Right ventricle myocardium superior (tissue), 1 donor: ENCODE data around the gene DRP2. TPM values are rescaled to one million over a fixed set of nuclear protein-coding genes. Genes with fewer than 3 reads are reported as not detected.
"Not testable (repeated sequence)": the region's sequence is repeated elsewhere in the genome, so short reads cannot be mapped to it uniquely, and the experiment has no call there.

ENCODE experiments used
- ATAC-seq: fragments of 200-7000 bp; cut with Tn5 transposase; one replicate; pipeline ENCODE4 v1.9.1; 2020; ENCODE audit warnings: mild to moderate bottlenecking; ENCODE audit not compliant: poor library complexity
- DNase-seq: peaks from one replicate; pipeline ENCODE4 v3.0.0-alpha.2; 2020
- intact Hi-C: fragments of 100-400 bp; cut with DNase I; formaldehyde crosslinking; loops from one replicate; pipeline ENCODE4 v1.11.2; 2022
- total RNA-seq: library from RNA; stranded (reverse); fragmentation: NEBNext Ultra II Directional; extraction: Animal tissue kit (Norgen Biotek cat#: 25700); gene quantifications from one replicate; pipeline ENCODE4 v1.2.1, GENCODE V29; 2021
- donor health status: DM: no; HTN: yes; CAD: no; lungs with severe emphysema.

Gene DRP2
- total RNA-seq, 1 donor from 2014 or later: 0.05 TPM

DNA sequence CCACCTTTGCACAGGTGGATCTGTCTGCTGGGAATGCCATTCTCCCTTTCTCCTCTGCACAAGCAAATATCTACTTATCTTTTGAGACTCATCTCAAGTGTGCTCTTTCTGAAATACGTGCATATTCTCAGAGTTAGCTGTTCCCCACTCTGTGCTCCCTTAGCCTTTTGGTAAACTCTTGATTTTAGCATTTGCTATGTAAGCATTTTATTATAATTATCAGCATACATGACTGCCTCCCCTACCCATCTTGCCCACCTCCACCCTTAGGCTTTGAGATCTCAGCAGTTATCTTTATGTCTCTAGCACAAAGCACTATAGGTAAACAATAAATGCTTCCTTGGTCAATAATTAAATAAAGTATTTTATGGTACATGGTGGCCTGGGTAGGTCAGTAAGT lies 11.5 kb downstream of the DRP2 start:
- DNase-seq (no peak), ATAC-seq (no peak)
- intact Hi-C loops: no loop called here

GRCh38 chrX:101232316-101232715 lies 12.7 kb downstream of the DRP2 start:
- DNase-seq (no peak), ATAC-seq (no peak)
- intact Hi-C loops: no loop called here

- no peak for ATAC-seq
- intact Hi-C loops: no loop called here
- no peak for DNase-seq
Measured at GRCh38 chrX:101237041-101237440, 17.5 kb downstream of the DRP2 start.

DNA sequence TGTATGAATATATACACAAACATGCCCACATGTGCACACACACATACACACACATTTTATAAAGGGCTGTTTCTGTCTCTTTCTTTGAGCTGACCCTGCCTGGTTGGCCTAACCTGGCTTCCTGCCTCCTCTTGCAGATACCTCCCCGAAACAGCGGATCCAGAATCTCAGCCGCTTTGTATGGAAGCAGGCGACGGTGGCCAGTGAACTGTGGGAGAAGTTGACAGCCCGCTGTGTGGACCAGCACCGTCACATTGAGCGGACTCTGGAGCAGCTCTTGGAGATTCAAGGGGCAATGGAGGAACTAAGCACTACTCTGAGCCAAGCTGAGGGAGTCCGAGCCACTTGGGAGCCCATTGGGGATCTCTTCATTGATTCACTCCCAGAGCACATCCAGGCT lies 21.9 kb downstream of the DRP2 start:
- no peak for ATAC-seq
- intact Hi-C loops: no loop called here
- no peak for DNase-seq

GRCh38 chrX:101252634-101253033 lies 33.0 kb downstream of the DRP2 start:
- intact Hi-C loops: no loop called here
- ATAC-seq (no peak), DNase-seq (no peak)

GRCh38 chrX:101257448-101258258 lies 38.1 kb downstream of the DRP2 start:
- intact Hi-C loops: no loop called here
- ATAC-seq: no peak

DNA sequence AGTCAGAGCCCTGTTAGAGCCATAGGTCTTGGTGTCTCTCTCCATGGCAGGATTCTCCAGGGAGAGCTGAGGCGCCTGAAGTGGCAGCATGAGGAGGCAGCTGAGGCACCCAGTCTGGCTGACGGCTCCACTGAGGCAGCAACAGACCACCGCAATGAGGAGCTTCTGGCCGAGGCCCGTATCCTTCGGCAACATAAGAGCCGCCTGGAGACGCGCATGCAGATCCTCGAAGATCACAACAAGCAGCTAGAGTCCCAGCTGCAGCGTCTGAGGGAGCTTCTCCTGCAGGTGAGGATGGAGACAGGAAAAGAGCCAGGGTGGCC lies 38.6 kb downstream of the DRP2 start:
- intact Hi-C loops: no loop called here
- no peak for ATAC-seq
- DNase-seq: no peak

More at GRCh38 chrX:101257448-101258258, 38.1 kb downstream of the DRP2 start:
- DNase-seq: no peak

DNA sequence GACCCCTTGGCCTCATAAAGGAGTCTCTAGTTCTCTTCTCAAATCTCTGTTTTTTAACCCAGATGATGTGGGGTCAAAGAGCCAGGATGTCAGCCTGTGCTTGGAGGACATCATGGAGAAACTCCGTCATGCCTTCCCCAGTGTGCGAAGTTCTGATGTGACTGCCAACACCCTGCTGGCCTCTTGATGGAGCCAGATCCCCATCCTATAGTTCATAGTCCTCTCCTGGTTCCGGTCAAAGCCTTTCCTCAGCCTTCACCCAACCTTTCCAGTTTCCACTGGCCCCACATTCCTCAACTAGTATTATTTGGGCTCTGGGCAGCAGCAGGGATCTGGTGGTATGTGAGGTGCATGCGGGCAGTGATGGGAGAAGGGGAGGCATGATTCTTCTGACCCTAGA lies 40.8 kb downstream of the DRP2 start:
- ATAC-seq (no peak), DNase-seq (no peak)
- intact Hi-C loops: no loop called here

DNA sequence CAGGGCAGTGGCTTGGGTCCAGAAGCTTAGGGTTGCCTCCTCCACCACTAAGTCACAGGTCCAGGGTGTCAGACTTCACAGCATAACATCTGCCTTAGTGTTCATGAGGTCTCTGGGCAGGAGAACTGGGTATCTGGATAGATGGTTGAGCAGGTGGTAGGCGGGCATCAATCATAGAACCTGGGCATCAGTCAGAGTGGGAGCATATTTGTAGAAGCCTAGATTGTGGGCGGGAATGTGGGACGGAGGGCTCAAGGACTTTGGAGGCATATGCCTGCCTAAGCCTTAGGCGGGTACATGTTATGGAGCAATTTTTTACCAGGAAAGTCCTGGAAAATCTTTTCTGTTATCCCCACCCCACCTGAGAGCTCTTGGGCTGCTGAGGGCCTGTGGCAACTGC lies 43.0 kb downstream of the DRP2 start:
- no peak for DNase-seq
- no peak for ATAC-seq
- intact Hi-C loops: no loop called here

DNA sequence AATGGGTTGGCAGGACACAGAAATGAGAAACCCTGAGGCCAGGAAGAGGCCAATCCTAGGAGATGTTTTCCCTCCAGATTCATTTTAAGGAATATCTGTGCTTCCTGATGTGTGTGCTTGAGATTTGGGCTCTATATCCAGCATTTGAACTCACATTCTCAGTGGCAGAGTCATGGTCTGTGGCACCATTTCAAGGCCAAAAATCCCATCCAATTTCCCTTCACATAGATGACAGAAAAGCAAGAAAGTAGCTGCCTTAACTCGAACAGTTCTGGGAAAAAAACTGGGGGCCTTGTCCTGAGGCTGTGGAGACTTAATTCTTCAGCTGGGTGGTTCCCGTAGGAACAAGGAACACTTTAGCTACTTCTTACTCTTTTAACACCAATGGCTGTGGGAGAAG lies 44.2 kb downstream of the DRP2 start:
- intact Hi-C loops: no loop called here
- DNase-seq (no peak), ATAC-seq (no peak)

DNA sequence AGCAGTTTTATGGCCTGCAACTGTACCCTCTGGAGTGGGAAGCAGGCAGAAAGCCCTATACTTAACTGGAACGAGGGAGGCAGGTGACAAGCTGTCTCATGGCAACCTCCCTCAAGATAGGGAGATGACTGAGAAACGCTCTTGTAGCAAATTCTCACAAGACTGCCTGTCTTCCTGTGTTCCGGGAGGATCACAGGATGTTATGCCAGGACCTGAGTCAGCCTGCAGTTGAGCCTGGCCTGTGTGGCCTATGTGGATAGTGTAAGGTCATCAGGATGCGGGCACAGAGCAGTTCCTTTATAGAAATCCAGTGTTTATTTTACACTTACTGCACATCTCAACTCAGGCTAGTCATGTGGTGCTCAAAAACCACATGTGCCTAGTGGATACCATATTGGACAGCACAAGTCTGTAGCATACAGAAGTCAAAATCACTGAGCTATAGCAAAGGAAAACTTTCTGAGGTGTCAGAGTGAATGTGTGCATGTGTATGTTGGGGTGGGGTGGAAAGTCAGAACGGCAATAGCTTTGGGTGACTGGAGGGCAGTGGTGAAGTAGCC lies 46.4 kb downstream of the DRP2 start:
- no peak for DNase-seq
- intact Hi-C loops: no loop called here
- no peak for ATAC-seq

- DNase-seq (no peak), ATAC-seq (no peak)
- intact Hi-C loops: no loop called here
Measured at GRCh38 chrX:101274198-101274597, 54.6 kb downstream of the DRP2 start.

- intact Hi-C loops: no loop called here
- ATAC-seq (no peak), DNase-seq (no peak)
Measured at GRCh38 chrX:101276238-101276637, 56.7 kb downstream of the DRP2 start.

- ATAC-seq: no peak
- intact Hi-C loops: loop anchor here (5.0 kb wide), 1 partner anchor 395 kb away; no protein-coding TSS in a partner anchor
- DNase-seq: no peak
Measured at GRCh38 chrX:101287402-101287801, 67.8 kb downstream of the DRP2 start.

- DNase-seq (no peak), ATAC-seq (no peak)
- intact Hi-C loops: no loop called here
Measured at GRCh38 chrX:101290957-101291603, 71.5 kb downstream of the DRP2 start, which contains the start of gene TAF7L. Gene TAF7L (minus strand): TSS chrX:101291334. CDS start chrX:101287543, 3,791 bp downstream.

GRCh38 chrX:101295603-101296002 lies 76.0 kb downstream of the DRP2 start:
- DNase-seq, ATAC-seq: not testable (repeated sequence)

DNA sequence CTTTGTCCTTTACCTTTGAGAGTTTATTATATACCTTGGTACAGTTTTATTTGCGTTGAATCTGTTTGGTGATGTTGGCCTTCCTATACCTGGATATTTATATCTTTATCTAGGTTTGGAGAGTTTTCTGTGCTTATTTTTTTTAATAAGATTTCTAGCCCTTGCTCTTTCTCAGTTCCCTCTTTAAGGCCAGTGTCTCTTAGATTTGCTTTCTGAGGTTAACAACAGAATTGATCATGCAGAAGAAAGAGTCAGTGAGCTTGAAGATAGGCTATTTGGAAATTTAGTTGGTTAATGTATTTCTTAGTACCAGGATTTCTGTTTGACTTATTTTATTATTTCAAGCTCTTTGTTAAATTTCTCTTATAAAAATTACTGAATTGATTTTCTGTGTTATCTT lies 84.2 kb downstream of the DRP2 start:
- no peak for ATAC-seq
- intact Hi-C loops: no loop called here
- no peak for DNase-seq

More at GRCh38 chrX:101295603-101296002, 76.0 kb downstream of the DRP2 start:
- intact Hi-C loops: not testable (repeated sequence)
